CD4-positive, alpha-beta T cell treated with Interferon gamma for 1 hour (primary cell): ENCODE data around the gene DDX54.
A peak's percentile ranks its signal among the peaks of the same experiment; 100 is the strongest.

Experiments
- DNase-seq: peaks from one replicate; pipeline ENCODE4 v3.0.0-alpha.2; 2020

Gene DDX54

GRCh38 chr12:113186033-113186365 is 721 bp upstream of the DDX54 start:
- no peak for DNase-seq

- peak; percentile 86 for DNase-seq
These were observed 438 bp downstream of the DDX54 start for GRCh38 chr12:113184900-113185179.

DNA sequence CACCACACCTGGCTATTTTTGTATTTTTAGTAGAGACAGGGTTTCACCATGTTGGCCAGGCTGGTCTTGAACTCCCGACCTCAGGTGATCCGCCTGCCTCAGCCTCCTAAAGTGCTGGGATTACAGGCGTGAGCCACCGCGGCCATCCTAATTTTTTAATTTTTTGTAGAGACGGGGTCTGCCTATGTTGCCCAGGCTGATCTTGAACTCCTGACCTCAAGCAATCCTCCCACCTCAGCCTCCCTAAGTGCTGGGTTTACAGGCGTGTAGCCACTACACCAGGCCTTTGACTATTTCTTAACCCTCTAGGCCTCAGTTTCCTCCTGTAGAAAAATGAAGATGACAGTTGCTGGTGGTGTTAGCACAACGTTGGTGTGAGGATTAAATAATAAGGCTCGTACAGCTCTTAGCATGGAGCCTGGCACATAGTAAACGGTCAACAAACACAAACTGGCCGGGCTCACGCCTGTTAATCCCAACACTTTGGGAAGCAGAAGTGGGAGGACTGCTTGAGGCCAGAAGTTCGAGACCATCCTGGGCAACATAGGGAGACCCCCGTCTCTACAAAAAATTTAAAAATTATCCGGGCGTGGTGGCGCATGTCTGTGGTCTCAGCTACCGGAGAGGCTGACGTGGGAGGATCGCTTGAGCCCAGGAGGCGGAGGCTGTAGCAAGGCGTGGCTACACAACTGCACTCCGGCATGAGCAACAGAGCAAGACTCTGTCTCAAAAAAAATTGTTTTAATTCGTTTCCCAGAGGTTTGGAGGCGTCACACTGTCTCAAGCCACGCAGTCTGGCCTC is 979 bp downstream of the DDX54 start:
- no peak for DNase-seq

- no peak for DNase-seq
These were observed 2.2 kb downstream of the DDX54 start for GRCh38 chr12:113183030-113183589.

GRCh38 chr12:113181975-113182374 is 3.3 kb downstream of the DDX54 start:
- DNase-seq, result no peak

DNA sequence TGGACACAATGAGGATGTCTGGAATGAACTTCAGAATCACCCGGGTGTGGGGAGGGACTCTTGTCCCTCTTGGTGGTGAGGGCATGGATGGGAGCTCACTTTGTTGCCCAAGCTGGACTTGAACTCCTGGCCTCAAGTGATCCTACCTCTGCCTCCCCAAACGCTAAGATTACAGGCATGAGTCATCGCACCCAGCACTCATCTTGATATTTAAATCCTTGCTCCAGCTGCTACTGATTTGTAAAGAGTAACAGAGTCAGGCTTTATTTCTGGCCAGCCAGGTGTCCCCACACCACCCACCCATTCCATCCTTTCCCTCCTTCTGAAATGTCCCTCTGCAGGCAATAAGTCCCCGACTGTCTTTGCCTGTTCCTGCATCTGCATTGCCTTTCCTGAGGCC is 4.9 kb downstream of the DDX54 start:
- no peak for DNase-seq

DNA sequence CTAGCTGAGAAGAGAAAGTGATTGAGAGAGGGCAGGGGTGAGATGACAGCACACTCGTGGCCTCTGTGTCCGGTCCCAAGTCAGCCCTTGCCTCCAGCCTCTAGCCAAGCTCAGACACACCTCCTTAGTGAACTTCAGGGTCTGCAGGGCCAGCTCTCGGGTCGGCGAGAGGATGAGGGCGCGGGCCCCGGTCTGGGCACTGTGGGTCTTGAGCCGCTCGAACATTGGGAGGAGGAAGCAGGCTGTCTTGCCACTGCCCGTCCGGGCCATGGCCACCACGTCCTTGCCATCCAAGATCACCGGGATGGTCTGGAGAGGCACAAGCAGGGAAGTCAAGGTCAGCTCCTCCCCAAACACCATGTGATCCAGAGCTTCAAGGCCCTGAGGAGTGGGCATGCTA is 6.3 kb downstream of the DDX54 start:
- no peak for DNase-seq

DNA sequence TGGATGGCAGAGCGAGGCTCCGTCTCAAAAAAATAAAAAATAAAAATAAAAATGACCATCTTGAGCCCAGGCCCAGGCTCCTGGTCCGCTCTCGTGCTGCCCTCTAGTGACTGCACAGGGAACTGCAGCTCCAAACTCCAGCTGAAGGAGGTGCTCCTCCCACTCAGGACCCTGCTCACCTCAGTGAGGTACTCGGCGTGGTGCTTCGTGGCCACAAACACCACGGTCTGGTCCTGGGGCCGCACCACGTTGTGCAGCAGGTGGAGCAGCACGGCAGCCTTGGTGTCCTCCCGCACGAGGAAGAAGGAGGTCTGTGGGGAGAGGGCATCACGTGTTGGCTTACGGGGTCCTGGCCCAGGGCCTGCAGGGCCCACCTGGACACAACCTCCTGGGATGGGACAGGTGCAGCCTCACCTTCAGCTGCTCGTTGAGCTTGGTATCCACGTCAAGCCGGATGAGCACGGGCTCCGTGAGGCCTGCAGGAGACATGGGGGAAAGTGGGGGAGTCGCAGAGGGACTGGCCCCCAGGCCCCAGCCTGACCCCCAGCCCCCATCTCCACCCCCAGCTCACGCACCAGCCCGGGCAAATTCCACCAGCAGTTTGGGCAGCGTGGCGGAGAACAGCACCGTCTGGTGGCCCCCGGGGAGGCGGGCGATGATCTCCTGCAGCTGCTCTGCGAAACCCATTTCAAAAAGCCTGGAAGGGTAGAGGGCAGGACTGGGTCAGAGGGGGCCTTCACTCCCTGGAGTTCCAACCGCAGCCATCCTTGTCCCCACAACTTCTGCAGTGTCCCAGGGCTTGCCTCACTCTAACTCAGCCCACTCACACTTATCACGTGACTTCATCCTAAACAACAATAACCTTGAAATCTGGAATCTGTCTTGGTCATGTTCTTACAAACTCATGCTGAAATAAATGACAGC is 10.6 kb downstream of the DDX54 start:
- peak; percentile 68 for DNase-seq

GRCh38 chr12:113173081-113173698 is 12.1 kb downstream of the DDX54 start:
- DNase-seq, result no peak

DNA sequence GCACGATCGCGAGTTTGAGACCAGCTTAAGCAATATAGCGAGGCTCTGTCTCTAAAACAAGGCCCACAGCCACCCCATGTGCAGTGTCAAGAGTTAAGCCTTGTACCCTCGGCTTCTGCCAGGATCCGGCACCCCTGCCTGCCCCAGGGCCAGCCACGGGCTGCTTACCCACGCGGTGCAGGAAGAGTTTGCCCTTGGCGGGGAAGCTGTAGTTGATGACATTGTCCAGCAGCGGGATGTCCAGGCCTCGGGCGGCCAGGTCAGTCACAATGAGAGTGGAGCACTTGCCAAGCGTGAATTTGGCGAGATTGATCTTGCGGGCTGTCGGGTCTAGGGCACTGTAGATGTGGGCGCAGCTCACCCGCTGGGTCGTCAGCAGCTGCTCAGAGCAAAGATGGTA is 13.1 kb downstream of the DDX54 start:
- no peak for DNase-seq

- DNase-seq, result no peak
These were observed 13.7 kb downstream of the DDX54 start for GRCh38 chr12:113171543-113171942.

- DNase-seq, result no peak
These were observed 14.4 kb downstream of the DDX54 start for GRCh38 chr12:113170926-113171325.

- no peak for DNase-seq
These were observed 14.8 kb downstream of the DDX54 start for GRCh38 chr12:113170457-113170856.

- no peak for DNase-seq
These were observed 15.6 kb downstream of the DDX54 start for GRCh38 chr12:113169697-113170096.

GRCh38 chr12:113167868-113168267 is 17.4 kb downstream of the DDX54 start:
- no peak for DNase-seq

DNA sequence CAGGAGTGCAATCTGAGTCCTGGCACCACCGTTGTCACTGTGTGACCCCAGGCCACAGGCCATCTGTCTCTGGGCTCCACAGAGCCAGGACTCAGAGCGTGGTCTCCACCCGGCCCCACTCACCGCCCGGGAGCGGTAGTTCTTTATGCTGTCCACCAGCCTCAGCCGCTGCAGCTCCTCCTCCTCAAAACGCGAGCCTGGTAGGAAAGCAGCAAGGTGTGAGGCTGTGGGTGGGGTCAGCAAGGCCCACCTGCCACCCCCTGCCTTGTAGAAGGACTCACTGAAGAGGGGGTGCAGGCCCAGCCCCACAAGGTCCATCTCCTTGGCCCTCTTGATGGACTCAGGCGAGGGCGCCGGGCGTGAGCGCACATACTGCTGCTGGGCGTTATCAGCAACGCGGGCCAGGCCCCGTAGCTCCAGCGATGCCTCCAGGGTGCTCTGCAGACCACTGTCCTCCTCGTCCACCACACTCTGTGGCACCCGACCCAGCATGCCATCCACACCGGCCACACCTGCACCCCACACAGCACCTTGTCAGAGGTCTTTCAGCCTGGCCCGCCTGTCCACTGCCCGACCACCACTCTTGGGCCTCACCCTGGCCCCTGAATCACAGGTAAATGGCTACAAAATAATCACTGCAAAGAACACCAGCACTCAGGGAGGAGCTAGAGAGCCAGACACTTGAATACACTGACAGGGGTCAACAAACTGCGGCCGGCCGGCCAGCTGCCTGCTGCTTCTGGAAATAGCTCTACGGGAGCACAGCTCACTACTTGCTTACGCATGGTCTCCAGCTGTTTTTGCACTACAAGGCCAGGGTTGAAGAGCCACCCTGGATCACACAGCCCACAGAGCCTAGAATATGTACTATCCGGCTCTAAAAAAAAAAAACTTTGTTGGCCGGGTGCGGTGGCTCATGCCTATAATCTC is 19.5 kb downstream of the DDX54 start:
- no peak for DNase-seq

GRCh38 chr12:113164014-113164413 is 21.3 kb downstream of the DDX54 start:
- DNase-seq, result no peak

- no peak for DNase-seq
These were observed 22.3 kb downstream of the DDX54 start for GRCh38 chr12:113163030-113163360.

- no peak for DNase-seq
These were observed 22.9 kb downstream of the DDX54 start for GRCh38 chr12:113162102-113163029.

DNA sequence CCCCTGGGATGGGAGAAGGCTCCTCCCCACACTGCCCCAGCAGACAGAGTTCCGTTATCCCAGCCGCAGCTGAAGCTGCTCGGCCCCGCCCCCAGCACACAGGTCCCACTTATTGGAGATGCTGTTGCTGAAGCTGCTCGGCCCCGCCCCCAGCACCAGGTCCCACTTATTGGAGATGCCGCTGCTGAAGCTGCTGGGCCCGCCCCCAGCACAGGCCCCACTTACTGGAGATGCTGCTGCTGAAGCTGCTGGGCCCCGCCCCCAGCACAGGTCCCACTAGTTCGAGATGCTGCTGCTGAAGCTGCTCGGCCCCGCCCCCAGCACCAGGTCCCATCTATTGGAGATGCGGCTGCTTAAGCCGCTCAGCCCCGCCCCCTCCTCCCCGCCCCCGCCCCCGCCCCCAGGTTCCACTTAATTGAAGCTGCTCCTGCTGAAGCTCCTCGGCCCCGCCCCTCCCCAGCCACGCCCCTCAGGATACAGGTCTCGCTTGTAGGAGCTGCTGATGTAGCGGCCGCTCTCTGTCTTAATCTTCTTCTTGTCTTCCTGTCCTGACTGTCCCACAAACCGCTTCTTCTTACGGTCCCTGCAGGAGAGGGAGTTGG is 23.8 kb downstream of the DDX54 start:
- DNase-seq, result no peak

GRCh38 chr12:113159937-113160336 is 25.3 kb downstream of the DDX54 start:
- DNase-seq, result no peak
